ENCODE data around the gene ABLIM3. TPM values are rescaled to one million over a fixed set of nuclear protein-coding genes. Genes with fewer than 3 reads are reported as not detected.

Gene ABLIM3
- polyA plus RNA-seq, 1 donor from 2014 or later: 17.7 TPM

GRCh38 chr5:149203921-149204441 lies 62.7 kb downstream of the ABLIM3 start:
- no peak overlapping the region for H3K9ac ChIP-seq (ENCODE audit: low read length)
- no peaks in the 10 kb centered on the region for H3K9me2 ChIP-seq (ENCODE audit: insufficient read depth, low read length)
- no peaks in the 10 kb centered on the region for H3K79me2 ChIP-seq (replicated peaks; ENCODE audit: insufficient read depth, low read length)
- no peaks in the 10 kb centered on the region for H3K36me3 ChIP-seq (ENCODE audit: insufficient read depth, low read length)
- TF ChIP-seq POLR2AphosphoS5 (IDR thresholded peaks at IDR 0.05): no peak
- no peak for TF ChIP-seq EP300 (conservative IDR thresholded peaks at IDR 0.05; ENCODE audit: poor library complexity, severe bottlenecking)
- TF ChIP-seq EZH2 (IDR thresholded peaks at IDR 0.05; ENCODE audit: borderline replicate concordance, insufficient read depth, low read length, poor library complexity, severe bottlenecking): no peak
- TF ChIP-seq, protein P1, sequence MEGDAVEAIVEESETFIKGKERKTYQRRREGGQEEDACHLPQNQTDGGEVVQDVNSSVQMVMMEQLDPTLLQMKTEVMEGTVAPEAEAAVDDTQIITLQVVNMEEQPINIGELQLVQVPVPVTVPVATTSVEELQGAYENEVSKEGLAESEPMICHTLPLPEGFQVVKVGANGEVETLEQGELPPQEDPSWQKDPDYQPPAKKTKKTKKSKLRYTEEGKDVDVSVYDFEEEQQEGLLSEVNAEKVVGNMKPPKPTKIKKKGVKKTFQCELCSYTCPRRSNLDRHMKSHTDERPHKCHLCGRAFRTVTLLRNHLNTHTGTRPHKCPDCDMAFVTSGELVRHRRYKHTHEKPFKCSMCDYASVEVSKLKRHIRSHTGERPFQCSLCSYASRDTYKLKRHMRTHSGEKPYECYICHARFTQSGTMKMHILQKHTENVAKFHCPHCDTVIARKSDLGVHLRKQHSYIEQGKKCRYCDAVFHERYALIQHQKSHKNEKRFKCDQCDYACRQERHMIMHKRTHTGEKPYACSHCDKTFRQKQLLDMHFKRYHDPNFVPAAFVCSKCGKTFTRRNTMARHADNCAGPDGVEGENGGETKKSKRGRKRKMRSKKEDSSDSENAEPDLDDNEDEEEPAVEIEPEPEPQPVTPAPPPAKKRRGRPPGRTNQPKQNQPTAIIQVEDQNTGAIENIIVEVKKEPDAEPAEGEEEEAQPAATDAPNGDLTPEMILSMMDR (IDR thresholded peaks at IDR 0.05; ENCODE audit: poor library complexity, severe bottlenecking): no peak
- no peak for TF ChIP-seq RAD21 (conservative IDR thresholded peaks at IDR 0.05)
- TF ChIP-seq, protein P2, sequence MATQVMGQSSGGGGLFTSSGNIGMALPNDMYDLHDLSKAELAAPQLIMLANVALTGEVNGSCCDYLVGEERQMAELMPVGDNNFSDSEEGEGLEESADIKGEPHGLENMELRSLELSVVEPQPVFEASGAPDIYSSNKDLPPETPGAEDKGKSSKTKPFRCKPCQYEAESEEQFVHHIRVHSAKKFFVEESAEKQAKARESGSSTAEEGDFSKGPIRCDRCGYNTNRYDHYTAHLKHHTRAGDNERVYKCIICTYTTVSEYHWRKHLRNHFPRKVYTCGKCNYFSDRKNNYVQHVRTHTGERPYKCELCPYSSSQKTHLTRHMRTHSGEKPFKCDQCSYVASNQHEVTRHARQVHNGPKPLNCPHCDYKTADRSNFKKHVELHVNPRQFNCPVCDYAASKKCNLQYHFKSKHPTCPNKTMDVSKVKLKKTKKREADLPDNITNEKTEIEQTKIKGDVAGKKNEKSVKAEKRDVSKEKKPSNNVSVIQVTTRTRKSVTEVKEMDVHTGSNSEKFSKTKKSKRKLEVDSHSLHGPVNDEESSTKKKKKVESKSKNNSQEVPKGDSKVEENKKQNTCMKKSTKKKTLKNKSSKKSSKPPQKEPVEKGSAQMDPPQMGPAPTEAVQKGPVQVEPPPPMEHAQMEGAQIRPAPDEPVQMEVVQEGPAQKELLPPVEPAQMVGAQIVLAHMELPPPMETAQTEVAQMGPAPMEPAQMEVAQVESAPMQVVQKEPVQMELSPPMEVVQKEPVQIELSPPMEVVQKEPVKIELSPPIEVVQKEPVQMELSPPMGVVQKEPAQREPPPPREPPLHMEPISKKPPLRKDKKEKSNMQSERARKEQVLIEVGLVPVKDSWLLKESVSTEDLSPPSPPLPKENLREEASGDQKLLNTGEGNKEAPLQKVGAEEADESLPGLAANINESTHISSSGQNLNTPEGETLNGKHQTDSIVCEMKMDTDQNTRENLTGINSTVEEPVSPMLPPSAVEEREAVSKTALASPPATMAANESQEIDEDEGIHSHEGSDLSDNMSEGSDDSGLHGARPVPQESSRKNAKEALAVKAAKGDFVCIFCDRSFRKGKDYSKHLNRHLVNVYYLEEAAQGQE (IDR thresholded peaks at IDR 0.05; ENCODE audit: borderline replicate concordance): no peak
- TF ChIP-seq MXI1 (conservative IDR thresholded peaks at IDR 0.05; ENCODE audit: poor library complexity, severe bottlenecking): no peak
- TF ChIP-seq TAF1 (IDR thresholded peaks at IDR 0.05; ENCODE audit: low read depth): no peak
- TF ChIP-seq SMC3 (conservative IDR thresholded peaks at IDR 0.05; ENCODE audit: poor library complexity): no peak
- H2AFZ ChIP-seq (ENCODE audit: low read depth, low read length): no peak overlapping the region
- H3K4me3 ChIP-seq (ENCODE audit: low read length): no peak overlapping the region
- no peaks in the 10 kb centered on the region for H3K27me3 ChIP-seq (ENCODE audit: insufficient read depth, low read depth, low read length)
- H3F3A ChIP-seq (ENCODE audit: insufficient read depth, low read length, poor library complexity, severe bottlenecking): no peaks in the 10 kb centered on the region
- H3K4me2 ChIP-seq (ENCODE audit: low read length): no peak overlapping the region
- H3K27ac ChIP-seq (ENCODE audit: low read length): no peak overlapping the region
- no peaks in the 10 kb centered on the region for H4K20me1 ChIP-seq (ENCODE audit: insufficient read depth)
- no peaks in the 10 kb centered on the region for H3K9me3 ChIP-seq (ENCODE audit: low read length)

GRCh38 chr5:149205625-149206523 lies 64.6 kb downstream of the ABLIM3 start:
- no peaks in the 10 kb centered on the region for H3K36me3 ChIP-seq (ENCODE audit: insufficient read depth, low read length)
- no peaks in the 10 kb centered on the region for H3K79me2 ChIP-seq (replicated peaks; ENCODE audit: insufficient read depth, low read length)
- no peak overlapping the region for H3K4me2 ChIP-seq (ENCODE audit: low read length)
- H2AFZ ChIP-seq (ENCODE audit: low read depth, low read length): no peak overlapping the region
- H3K27me3 ChIP-seq (ENCODE audit: insufficient read depth, low read depth, low read length): no peaks in the 10 kb centered on the region
- H3F3A ChIP-seq (ENCODE audit: insufficient read depth, low read length, poor library complexity, severe bottlenecking): no peaks in the 10 kb centered on the region
- no peaks in the 10 kb centered on the region for H3K9me2 ChIP-seq (ENCODE audit: insufficient read depth, low read length)
- no peak overlapping the region for H3K9ac ChIP-seq (ENCODE audit: low read length)
- H3K4me3 ChIP-seq (ENCODE audit: low read length): no peak overlapping the region
- no peak for TF ChIP-seq EZH2 (IDR thresholded peaks at IDR 0.05; ENCODE audit: borderline replicate concordance, insufficient read depth, low read length, poor library complexity, severe bottlenecking)
- TF ChIP-seq SMC3 (conservative IDR thresholded peaks at IDR 0.05; ENCODE audit: poor library complexity): no peak
- TF ChIP-seq POLR2AphosphoS5 (IDR thresholded peaks at IDR 0.05): no peak
- TF ChIP-seq, protein P2 (IDR thresholded peaks at IDR 0.05; ENCODE audit: borderline replicate concordance): no peak
- no peak for TF ChIP-seq MXI1 (conservative IDR thresholded peaks at IDR 0.05; ENCODE audit: poor library complexity, severe bottlenecking)
- H3K9me3 ChIP-seq (ENCODE audit: low read length): no peaks in the 10 kb centered on the region
- H4K20me1 ChIP-seq (ENCODE audit: insufficient read depth): no peaks in the 10 kb centered on the region
- no peak overlapping the region for H3K27ac ChIP-seq (ENCODE audit: low read length)
